GM18868 (cell line): ENCODE measurements around the gene PANK4.
A peak's percentile ranks its signal among the peaks of the same experiment; 100 is the strongest.
"Not testable (repeated sequence)": the region's sequence is repeated elsewhere in the genome, so short reads cannot be mapped to it uniquely, and the experiment has no call there.

Experiments used
- ATAC-seq: cut with Tn5 transposase; IDR thresholded peaks from one replicate; pipeline ENCODE4 v1.9.1; 2021; ENCODE audit warnings: mild to moderate bottlenecking, moderate library complexity; ENCODE audit not compliant: unreplicated experiment

PANK4 gene

DNA sequence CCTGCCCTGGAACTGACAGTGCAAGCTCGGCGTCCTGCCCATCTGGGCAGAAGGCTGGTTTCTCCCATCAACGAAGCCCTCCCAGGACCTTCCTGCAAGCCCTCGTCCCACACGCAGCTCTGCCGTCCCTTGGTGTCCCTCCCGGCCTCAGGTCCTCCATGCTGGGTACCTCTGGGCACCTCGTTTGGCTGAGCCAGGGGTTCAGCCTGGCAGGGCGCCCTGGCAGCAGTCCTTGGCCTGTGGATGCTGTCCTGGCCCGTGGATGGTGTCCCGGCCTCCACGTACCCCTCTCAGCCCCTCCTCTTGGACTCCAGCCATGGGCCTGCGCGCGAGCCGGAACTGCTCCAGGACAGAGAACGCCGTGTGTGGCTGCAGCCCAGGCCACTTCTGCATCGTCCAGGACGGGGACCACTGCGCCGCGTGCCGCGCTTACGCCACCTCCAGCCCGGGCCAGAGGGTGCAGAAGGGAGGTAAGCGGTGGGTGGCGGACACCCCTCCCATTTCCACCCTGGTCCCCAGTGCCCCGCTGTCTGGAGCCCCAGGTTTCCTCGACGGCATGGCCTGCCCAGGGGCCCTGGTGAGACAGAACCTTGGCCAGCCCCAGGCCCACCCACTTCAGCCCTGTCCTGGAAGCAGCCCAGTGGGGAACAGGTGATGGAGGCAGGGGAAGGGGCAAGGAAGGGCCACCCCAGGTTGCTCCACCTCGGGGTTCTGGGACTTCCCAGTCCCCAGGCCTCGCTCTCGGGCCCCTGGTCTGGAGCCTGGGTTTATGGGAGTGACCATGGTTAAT, 33.3 kb upstream of the PANK4 start:
- no peak for ATAC-seq

DNA sequence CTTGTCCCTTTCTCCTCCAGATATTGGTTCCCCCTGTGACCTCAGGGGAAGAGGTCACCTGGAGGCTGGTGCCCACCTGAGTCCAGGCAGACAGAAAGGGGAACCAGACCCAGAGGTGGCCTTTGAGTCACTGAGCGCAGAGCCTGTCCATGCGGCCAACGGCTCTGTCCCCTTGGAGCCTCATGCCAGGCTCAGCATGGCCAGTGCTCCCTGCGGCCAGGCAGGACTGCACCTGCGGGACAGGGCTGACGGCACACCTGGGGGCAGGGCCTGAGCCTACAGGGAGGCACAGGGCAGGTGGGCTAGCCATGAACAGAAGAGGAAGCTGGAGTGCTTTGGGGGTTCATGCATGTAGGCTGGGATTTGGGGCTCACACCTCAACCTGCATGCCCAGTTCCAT, 32.5 kb upstream of the PANK4 start:
- ATAC-seq, result no peak

DNA sequence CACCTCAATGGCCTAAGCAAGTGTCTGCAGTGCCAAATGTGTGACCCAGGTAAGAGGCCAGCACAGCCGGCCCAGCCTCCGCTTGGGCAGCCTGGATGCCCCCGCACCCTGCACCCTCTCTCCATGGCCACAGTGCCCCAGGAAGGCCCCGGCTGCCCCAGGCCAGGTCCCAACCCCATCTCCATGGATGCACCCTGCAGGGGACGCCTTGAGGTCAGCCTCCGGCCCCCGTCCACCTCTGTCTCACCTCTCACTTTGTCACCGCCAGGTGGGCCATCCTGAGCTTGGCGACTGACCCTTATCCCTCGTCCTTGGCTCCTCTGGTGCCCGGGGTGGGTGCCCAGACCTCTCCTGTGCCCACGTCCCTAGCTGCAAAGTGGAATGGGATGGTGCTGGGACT, 32.0 kb upstream of the PANK4 start:
- no peak for ATAC-seq

DNA sequence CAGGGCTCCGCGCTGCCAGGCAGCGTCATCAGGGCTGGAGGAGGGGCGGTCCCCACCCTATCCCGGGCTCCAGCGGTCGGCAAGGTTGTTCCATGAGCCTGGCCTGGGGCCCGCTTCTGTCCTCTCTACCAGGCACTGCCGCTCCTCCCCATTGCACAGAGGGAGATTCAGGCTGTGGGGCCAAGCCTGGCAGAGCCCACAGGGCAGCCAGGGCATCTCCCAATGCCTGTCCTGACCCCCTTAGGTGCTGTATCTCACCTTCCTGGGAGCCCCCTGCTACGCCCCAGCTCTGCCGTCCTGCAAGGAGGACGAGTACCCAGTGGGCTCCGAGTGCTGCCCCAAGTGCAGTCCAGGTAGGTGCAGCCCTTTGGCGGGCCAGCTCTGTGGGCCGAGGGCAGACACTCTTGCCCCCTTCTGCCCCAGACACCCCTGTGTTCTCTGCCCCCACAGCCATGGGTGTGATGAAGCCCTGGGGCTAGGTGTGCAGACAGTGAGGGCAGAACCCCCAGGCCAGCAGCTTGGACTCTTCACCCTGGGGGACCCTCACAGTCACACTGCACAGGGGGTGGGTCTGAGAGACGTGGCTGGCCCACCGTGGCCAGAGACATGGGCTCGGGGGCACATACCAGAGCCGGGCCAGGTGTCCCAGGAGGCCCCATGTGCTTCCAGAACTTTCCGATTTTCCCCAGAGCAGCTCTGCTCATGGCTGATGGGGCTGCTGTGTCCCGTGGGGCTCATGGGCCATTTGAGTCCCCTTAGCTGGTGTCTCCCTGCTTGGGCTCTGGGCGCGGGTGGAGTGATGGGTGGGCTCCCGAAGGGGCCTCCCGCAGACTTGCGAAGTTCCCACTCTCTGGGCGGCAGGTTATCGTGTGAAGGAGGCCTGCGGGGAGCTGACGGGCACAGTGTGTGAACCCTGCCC, 31.3 kb upstream of the PANK4 start:
- no peak for ATAC-seq

DNA sequence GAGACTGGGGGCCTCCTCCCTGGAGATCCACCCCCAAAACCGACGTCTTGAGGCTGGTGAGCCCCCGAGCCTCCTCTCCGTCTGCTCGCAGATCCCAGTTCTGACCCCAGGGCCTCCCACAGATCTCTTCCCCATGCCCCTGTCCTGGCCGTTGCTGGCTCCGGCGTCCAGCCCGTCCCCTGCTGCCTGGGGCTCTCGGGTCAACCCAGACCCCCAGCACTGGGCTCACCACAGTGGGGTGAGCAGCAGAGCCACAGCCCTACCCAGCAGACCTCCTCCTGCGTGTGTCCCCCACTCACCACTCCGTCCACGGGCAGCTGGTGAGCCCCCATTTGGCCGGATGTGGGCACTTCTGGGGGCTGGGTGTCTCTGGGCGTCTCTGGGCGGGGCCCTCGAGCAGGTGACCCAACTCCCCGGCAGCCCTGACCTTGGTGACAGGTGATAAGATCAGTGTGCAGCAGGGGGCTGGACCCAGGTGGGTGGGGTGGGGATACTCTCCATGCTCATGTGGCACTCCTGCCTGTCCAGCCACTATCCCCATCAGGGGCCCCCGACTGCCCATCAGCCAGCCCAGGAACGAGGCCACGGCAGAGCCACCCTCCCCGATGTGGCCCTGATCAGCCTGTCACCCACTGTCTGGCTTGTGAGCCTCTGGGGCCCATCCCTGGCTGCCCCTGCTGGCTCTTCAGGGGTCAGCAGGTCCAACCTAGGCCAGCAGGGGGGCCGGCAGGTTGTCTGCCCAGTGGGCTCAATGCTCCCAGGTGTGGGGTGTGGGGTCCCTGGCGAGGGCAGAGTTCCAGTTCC, 30.5 kb upstream of the PANK4 start:
- ATAC-seq, result no peak

DNA sequence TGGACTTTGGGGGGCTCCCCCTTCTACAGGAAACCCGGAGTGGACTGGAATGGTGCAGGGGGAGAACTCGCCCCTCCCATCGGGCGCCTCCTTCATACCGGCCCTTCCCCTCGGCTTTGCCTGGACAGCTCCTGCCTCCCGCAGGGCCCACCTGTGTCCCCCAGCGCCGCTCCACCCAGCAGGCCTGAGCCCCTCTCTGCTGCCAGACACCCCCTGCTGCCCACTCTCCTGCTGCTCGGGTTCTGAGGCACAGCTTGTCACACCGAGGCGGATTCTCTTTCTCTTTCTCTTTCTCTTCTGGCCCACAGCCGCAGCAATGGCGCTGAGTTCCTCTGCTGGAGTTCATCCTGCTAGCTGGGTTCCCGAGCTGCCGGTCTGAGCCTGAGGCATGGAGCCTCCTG, 29.9 kb upstream of the PANK4 start, which contains the start of gene TNFRSF14:
TSS of gene TNFRSF14 (plus strand) at position 95 of the 401 bp plus-strand sequence. CDS start at position 389, 294 bp downstream.
- ATAC-seq, result peak; percentile 30

DNA sequence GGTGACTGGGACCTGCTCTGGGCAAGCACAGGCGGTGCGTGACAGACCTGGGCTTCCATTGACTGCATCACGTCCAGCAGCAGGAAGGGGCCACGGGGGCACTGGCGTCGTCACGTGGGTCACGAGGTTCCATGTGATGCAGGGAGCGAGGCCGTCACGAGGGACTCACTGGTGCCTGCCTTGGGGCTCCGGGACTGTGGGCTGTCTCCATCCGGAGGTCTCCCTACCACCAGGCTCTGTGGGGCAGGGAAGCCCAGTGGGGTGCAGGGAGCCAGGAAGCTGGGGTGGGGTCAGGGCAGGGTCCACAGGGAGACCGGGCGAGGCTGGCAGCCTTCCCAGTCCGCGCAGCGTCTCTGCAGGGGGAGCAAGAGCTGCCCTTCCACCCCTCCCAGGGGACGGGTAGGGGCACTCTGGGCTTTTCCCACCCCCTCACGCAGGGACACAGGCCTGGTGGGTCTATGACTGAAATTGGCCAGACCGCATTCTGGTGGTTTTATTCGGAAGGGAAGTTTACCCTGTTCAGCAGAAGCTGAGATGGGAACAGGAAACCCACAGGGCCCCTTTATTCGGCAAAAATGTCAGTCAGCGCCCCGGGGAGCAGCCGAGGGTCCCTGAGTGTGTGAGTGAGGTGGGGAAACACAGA, 29.4 kb upstream of the PANK4 start:
- ATAC-seq, result peak; percentile 30

DNA sequence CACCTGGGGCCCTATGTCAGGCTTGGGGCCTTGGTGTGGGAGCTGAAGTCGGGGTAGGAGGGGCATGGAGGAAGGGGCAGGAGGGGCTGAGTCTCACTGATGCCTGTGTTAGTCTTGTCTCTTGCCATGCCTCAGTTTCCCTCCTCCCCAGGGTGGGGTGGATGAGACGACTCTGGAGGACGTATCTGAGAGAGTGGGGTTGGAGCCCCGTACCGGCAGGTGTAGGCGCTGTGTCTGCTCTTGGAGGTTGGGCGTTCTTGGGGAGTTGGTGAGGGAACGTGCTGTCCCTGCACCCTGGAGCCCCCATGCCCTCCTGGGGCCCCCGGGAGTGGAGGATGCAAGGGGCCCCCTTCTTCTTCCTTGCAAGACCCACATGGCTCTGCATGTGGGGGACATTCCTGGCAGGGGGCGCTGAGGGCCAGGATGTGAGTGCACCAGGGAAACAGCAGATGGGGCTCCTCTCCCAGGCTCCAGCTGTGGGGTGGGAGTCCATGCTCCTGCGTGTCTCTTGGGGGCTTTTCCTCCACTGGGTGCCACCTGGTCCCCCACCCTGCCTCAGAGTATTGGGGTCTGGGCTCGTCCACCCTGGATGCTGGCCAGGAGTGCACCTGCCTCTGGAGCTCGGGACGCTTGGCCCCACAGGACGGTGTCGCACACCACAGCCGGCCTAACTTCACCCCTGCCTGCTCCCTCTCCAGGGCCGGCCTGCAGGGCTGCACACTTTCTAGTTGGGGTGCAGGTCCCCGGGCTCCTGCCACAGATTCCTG, 28.4 kb upstream of the PANK4 start:
- no peak for ATAC-seq

DNA sequence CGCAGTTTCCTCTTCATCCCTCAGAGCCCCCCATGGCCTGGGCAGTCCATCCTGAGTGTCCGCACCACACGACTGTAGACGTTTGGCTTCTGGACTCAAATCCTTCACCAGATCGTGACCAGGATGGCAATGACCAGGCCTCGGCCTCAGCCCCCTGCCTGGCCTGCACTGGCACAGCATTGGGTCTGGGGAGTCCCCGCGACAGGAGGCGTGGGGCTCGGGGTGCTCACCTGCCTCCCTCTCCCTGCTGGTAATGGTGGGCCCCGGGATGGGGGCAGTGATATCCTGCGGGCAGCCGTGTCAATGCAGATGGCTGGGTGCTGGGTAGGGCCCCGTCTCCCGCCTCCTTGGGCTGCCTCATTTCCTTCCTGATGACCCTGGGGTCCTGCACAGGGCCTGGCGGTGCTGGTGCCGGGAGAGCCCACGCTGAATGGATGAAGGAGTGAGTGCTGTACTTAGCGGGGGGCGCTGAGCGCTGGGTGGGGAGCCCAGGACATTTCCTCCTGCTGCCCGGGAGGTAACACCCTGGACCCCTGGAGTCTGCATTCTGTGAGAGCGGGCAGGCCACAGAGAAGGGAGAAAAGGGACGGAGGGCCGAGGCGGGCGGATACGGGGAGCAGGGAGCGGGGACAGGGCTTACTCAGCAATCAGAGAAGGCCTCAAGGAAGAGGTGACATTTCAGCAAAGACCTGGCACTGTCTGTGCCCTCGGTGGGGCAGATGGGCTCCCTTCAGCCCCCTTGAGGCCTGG, 27.6 kb upstream of the PANK4 start:
- ATAC-seq, result no peak

DNA sequence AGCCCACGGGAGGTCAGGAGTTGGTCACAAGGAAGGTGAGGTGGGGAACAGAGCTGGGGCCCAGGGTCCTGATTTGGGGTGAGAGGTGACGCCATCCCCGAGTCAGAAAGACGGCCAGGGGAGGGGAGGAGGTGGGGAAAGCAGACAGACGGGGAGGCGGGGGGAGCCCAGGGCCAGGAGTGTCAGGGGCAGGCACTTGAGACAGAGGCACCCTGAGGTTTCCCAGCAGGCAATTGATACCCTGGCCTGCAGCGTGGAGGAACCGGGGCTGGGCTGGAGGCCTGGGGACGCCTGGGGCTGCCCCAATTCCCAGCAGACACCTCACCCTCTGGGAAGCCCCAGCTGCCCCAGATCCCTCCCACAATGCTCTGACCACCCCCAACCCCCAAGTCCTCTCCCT, 26.7 kb upstream of the PANK4 start:
- ATAC-seq, result not testable (repeated sequence)

DNA sequence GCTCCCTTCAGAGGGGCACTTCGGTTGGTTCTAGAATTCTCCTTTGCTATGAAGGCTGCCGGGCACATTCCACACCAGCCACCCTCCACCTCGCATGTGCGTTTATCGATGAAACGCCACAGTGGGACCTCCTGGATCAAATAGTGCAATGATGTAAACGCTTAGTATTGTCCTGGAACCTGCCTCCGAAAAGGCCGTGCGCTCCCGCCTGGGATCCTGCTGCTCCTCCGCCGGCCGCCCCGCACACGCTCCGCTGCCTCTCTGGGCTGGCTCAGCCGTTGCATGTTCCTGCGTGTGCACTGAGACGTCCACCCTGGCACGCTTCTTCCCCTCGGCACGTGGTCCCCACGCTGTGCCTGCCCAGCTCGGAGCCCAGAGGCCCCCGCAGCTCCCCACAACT, 25.8 kb upstream of the PANK4 start:
- no peak for ATAC-seq

DNA sequence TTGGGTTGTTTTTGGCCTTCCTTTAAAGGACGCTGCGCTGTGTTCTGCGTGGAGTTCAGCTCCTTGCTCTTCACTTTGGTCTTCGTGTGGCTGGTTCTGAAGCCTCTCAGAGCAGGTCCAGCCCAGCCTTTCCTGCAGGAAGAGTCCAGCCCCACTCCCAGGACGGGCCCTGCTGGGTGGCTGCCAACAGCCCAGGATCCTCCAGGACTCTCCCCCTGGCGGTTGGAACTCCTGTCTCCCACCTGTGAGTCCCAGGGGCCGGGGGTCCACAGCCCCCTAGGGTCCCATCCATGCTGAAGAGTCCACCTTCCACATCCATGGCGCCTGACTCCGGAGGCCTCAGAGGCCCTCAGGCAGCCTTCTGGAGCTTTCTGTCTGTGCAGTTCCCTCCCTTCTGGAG, 25.1 kb upstream of the PANK4 start:
- ATAC-seq, result not testable (repeated sequence)

DNA sequence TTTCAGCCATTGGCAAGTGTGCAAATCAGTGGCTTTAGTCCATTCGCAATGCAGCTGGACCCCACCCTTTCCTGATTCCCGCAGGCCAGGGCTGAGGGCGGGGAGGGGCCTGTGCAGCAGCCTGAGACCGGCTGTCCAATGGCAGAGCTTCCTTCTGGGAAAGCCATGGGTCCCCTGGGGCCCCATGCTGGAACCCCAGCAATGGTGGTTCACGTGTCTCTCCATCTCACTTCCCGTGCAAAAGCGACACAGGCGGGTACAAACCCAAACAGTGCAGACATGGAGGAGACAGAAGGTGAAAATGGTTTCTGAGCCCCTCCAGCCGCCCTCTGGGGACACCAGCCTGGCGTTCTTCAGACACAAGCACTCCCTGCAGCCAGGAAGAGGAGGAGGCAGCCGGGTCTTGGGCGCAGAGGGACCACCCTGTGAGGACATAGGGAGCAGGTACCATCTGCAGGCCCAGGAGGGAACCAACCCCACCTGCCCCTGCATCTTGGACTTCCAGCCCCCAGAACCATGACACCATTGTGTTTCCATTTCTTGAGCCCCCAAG, 24.0 kb upstream of the PANK4 start:
- not testable (repeated sequence) for ATAC-seq

DNA sequence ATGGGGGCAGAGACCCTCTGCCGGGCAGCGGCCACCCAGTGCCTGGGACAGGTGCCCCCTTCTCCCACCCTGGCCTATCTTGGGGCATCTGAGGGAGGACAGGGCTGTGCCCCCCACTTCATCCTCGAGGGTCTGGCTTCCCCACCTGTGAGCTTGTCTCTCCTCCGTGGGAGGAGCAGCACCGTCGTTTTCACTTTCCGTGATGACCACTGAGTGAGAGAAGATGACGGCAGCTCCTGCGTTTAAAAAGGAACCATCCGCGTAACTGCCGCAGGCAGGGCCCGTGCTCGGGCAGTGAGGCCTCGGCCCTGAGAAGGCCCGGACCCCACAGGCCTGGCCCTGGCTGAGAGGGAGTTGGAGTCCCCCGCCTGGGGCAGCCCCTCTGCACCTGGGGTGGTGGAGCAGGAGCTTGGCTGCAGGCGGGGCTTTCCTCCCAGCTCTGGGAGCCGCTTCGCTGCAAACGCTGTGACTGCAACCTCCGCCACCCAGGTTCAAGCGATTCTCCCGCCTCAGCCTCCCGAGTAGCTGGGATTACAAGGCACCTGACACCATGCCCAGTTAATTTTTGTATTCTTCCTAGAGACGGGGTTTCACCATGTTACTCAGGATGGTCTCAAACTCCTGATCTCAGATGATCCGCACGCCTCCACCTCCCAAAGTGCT, 23.1 kb upstream of the PANK4 start:
- not testable (repeated sequence) for ATAC-seq

DNA sequence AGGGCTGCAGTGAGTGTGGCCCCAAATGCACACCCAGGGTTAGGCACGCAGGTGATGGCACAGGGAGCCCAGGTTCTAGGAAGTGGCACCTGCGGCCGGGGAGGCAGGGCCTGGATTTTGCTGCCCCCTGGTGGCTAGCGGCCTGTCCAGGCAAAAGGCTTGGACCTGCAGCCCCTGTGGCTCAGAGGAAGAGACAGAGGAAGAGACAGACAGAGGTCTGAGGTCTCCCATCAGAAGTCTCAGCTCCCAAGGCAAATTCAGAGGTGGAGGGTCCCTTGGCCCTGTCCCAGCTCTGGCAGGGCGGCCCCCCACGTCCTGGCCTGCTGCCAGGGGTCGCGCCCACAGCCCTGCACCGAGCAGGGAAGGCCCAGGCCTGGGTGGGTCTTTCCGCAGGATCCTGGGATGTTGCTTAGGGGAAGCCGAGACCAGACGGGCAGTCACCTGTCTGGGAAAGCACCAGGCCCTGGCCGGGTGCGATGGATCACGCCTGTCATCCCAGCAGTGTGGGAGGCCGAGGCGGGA, 21.7 kb upstream of the PANK4 start:
- ATAC-seq, result no peak

DNA sequence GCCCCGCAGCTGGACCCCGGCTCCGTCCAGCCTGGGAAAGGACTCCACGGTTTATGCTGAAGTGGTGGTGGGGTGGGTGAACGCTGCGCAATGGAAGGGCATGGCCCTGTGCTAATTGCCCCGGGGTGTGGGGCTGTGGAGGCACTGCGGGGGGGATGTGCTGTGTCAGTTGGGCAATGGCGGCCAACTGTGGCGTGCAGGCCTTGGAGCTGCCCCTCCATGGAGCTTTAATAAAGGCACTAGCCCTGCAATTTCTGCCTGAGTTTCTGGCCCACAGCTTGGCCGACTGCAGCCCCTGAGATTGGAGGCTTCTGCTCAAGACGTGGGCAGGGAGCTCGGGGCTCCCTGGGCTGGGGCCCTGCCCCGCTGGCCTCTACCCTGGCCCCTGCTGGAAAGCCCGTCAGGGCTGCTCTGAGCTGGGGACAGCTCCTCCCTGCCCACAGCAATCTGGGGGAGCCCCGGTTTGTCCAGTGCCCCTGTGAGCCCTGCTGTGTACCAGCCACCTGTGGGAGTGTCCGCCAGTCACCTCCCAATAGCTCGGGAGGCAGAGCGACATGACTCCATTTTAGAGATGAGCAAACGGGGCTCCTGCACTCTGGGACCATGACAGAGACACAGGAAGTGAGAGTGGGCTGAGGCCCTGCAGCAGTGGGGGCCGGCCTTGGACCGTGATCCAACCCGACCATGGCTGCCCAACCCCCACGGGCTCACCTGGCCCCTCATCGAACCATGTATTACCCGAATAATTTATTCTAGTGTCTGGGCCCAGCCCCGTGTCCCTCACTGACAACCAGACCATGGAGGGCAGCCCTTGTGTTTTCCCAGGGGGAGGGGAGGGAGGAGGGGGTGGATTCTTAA, 21.0 kb upstream of the PANK4 start:
- no peak for ATAC-seq
